SK-N-SH treated with all-trans-retinoic acid at 6 μM for 48 hours (cell line): ENCODE data around the gene ASPDH.

Source experiments
- ARNTL ChIP-seq: fragments of 450-650 bp; formaldehyde crosslinking; IDR thresholded peaks from 2 replicates; pipeline ENCODE4 v1.5.0; 2020; ENCODE audit warnings: low read depth, mild to moderate bottlenecking, moderate library complexity, borderline replicate concordance
- CREB5 ChIP-seq: fragments of 250-450 bp; sonication (Bioruptor Pico); IDR thresholded peaks from 2 replicates; pipeline ENCODE4 v1.5.1; 2020; ENCODE audit warnings: low read depth, mild to moderate bottlenecking, moderate library complexity
- GLIS3 ChIP-seq: fragments of 250-450 bp; sonication (Bioruptor Pico); IDR thresholded peaks from 2 replicates; pipeline ENCODE4 v1.5.0; 2020; ENCODE audit warnings: mild to moderate bottlenecking, moderate library complexity
- PATZ1 ChIP-seq: fragments of 250-450 bp; sonication (Bioruptor Pico); IDR thresholded peaks from 2 replicates; pipeline ENCODE4 v1.8.0; 2020; ENCODE audit warnings: mild to moderate bottlenecking, moderate library complexity, borderline replicate concordance
- ZFP3 ChIP-seq: fragments of 250-450 bp; sonication (Bioruptor Pico); IDR thresholded peaks from 2 replicates; pipeline ENCODE4 v1.5.0; 2020; ENCODE audit warnings: mild to moderate bottlenecking, moderate library complexity
- ZFP30 ChIP-seq: fragments of 450-650 bp; formaldehyde crosslinking; IDR thresholded peaks from 2 replicates; pipeline ENCODE4 v1.5.0; 2022; ENCODE audit warnings: mild to moderate bottlenecking, moderate library complexity
- ZNF70 ChIP-seq: fragments of 450-650 bp; formaldehyde crosslinking; IDR thresholded peaks from 2 replicates; pipeline ENCODE4 v1.5.0; 2020; ENCODE audit warnings: mild to moderate bottlenecking, moderate library complexity

GRCh38 chr19:50549927-50550593, 36.3 kb upstream of the ASPDH start:
- TF ChIP-seq ZNF70 (CRISPR knock-in tag), result no peak
- TF ChIP-seq GLIS3 (CRISPR knock-in tag), result no peak
- TF ChIP-seq CREB5 (CRISPR knock-in tag), result no peak
- TF ChIP-seq ARNTL (CRISPR knock-in tag), result no peak
- no peak for TF ChIP-seq ZFP3 (CRISPR knock-in tag)
- TF ChIP-seq ZFP30 (CRISPR knock-in tag), result no peak
- TF ChIP-seq PATZ1 (CRISPR knock-in tag), result no peak
